ENCODE results near the gene ADGRE3.
A peak's percentile ranks its signal among the peaks of the same experiment; 100 is the strongest.

Gene ADGRE3

GRCh38 chr19:14674764-14675163 lies at the start of gene ADGRE3:
TSS of gene ADGRE3 (minus strand) at chr19:14674844. CDS start at chr19:14674770, 74 bp downstream.
- DNase-seq: peak; percentile 85

GRCh38 chr19:14722127-14722526 lies 47.5 kb upstream of the ADGRE3 start:
- no peak for DNase-seq

- no peak for DNase-seq
Observed at GRCh38 chr19:14719162-14719561, 44.5 kb upstream of the ADGRE3 start.

- no peak for DNase-seq
Observed at GRCh38 chr19:14718522-14719116, 44.0 kb upstream of the ADGRE3 start.

GRCh38 chr19:14715841-14716240 lies 41.2 kb upstream of the ADGRE3 start:
- DNase-seq: no peak

GRCh38 chr19:14704450-14704849 lies 29.8 kb upstream of the ADGRE3 start:
- DNase-seq: no peak

GRCh38 chr19:14703833-14704232 lies 29.2 kb upstream of the ADGRE3 start:
- no peak for DNase-seq

GRCh38 chr19:14700711-14701375 lies 26.2 kb upstream of the ADGRE3 start:
- DNase-seq: no peak

GRCh38 chr19:14699641-14700040 lies 25.0 kb upstream of the ADGRE3 start:
- DNase-seq: no peak

GRCh38 chr19:14695471-14695870 lies 20.8 kb upstream of the ADGRE3 start:
- no peak for DNase-seq

- no peak for DNase-seq
Observed at GRCh38 chr19:14694641-14695266, 20.1 kb upstream of the ADGRE3 start.

GRCh38 chr19:14689598-14690503 lies 15.2 kb upstream of the ADGRE3 start, which contains the start of gene ZNF333:
TSS of gene ZNF333 (plus strand) at chr19:14690048. CDS start at chr19:14693492, 3,444 bp downstream.
- peak; percentile 60 for DNase-seq

- DNase-seq: no peak
Observed at GRCh38 chr19:14686411-14686810, 11.8 kb upstream of the ADGRE3 start.

- DNase-seq: peak; percentile 17
Observed at GRCh38 chr19:14683439-14683838, 8.8 kb upstream of the ADGRE3 start.

GRCh38 chr19:14682084-14682483 lies 7.4 kb upstream of the ADGRE3 start:
- no peak for DNase-seq

GRCh38 chr19:14678199-14678598 lies 3.6 kb upstream of the ADGRE3 start:
- no peak for DNase-seq

GRCh38 chr19:14677464-14677863 lies 2.8 kb upstream of the ADGRE3 start:
- no peak for DNase-seq

- DNase-seq: no peak
Observed at GRCh38 chr19:14676762-14677161, 2.1 kb upstream of the ADGRE3 start.

- DNase-seq: peak; percentile 38
Observed at GRCh38 chr19:14673088-14673487, 1.6 kb downstream of the ADGRE3 start.

- peak; percentile 89 for DNase-seq
Observed at GRCh38 chr19:14672188-14672872, 2.3 kb downstream of the ADGRE3 start.

GRCh38 chr19:14670408-14670807 lies 4.2 kb downstream of the ADGRE3 start:
- DNase-seq: no peak

GRCh38 chr19:14669940-14670339 lies 4.7 kb downstream of the ADGRE3 start:
- no peak for DNase-seq
